Hepatocyte (in vitro differentiated cells): ENCODE measurements around the gene CCDC51.

Source experiments
- EZH2 ChIP-seq: fragments of 200-600 bp; sonication (generic); IDR thresholded peaks from 2 replicates; pipeline ENCODE4 v1.6.1; 2016; ENCODE audit warnings: antibody characterized with exemption, mild to moderate bottlenecking, borderline replicate concordance
- EZH2phosphoT487 ChIP-seq: fragments of 200-600 bp; sonication (generic); IDR thresholded peaks from one replicate; pipeline ENCODE4 v1.6.1; 2018; ENCODE audit warnings: antibody characterized with exemption, mild to moderate bottlenecking, low read depth, moderate library complexity; ENCODE audit not compliant: unreplicated experiment, severe bottlenecking
- TF ChIP-seq, protein P1 (sequence below): fragments of 200-600 bp; sonication (generic); IDR thresholded peaks from 2 replicates; pipeline ENCODE4 v1.5.1; 2016; ENCODE audit warnings: antibody characterized with exemption, mild to moderate bottlenecking; ENCODE audit not compliant: poor library complexity

DNA sequence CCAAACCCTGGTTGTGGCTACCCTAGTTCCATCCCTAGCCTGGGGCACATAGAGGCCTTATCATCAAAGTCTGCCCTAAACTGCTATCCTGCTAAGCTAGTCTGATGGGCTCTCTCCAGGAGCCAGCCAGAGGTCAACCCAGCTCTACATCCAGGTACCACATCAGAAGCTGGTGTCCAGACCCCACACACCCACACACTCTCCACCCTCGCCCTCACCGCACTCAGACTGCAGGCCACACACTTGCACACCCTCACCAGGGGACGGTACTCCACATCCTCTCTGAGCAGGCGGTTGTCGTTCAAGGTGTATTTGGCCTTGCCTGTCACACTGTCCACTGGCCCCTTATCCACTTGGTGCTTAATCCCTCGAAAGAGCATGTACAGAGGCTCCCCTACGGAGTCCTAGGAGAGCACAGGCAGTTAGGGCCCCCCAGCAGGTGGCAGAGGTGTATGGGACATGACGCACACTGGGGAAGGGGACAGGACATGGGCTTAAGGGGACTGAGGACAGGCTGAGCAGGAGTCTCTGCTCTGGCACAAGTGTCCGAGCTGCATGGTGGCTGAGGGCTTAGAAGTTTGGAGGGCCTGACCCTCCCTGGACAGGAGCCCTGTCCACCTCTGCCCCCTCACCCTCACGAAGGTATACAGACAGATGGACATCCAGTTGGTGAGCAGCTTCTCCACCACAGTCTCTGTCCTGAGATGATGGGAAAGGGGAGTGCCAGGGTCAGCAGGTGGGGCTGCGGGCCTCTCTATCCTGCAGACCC lies 28.1 kb downstream of the CCDC51 start:
- TF ChIP-seq, protein P1, sequence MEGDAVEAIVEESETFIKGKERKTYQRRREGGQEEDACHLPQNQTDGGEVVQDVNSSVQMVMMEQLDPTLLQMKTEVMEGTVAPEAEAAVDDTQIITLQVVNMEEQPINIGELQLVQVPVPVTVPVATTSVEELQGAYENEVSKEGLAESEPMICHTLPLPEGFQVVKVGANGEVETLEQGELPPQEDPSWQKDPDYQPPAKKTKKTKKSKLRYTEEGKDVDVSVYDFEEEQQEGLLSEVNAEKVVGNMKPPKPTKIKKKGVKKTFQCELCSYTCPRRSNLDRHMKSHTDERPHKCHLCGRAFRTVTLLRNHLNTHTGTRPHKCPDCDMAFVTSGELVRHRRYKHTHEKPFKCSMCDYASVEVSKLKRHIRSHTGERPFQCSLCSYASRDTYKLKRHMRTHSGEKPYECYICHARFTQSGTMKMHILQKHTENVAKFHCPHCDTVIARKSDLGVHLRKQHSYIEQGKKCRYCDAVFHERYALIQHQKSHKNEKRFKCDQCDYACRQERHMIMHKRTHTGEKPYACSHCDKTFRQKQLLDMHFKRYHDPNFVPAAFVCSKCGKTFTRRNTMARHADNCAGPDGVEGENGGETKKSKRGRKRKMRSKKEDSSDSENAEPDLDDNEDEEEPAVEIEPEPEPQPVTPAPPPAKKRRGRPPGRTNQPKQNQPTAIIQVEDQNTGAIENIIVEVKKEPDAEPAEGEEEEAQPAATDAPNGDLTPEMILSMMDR, result no peak
- TF ChIP-seq EZH2phosphoT487, result no peak
- no peak for TF ChIP-seq EZH2
